GM19467 (cell line): Measurements from ENCODE around the gene DPP10.

Experiments
- ATAC-seq: cut with Tn5 transposase; IDR thresholded peaks from one replicate; pipeline ENCODE4 v1.9.1; 2021; ENCODE audit warnings: mild to moderate bottlenecking, moderate library complexity; ENCODE audit not compliant: unreplicated experiment

The DPP10 gene

GRCh38 chr2:115201386-115201785 lies 758.9 kb downstream of the DPP10 start:
- ATAC-seq = no peak

- ATAC-seq = no peak
These were observed 766.2 kb downstream of the DPP10 start for GRCh38 chr2:115208493-115209164.

- no peak for ATAC-seq
These were observed 771.6 kb downstream of the DPP10 start for GRCh38 chr2:115214050-115214449.

GRCh38 chr2:115219296-115219695 lies 776.9 kb downstream of the DPP10 start:
- ATAC-seq = no peak

- no peak for ATAC-seq
These were observed 791.7 kb downstream of the DPP10 start for GRCh38 chr2:115234186-115234585.

GRCh38 chr2:115234737-115235136 lies 792.3 kb downstream of the DPP10 start:
- ATAC-seq = no peak

- no peak for ATAC-seq
These were observed 805.6 kb downstream of the DPP10 start for GRCh38 chr2:115248066-115248465.

GRCh38 chr2:115277366-115277765 lies 834.9 kb downstream of the DPP10 start:
- no peak for ATAC-seq

GRCh38 chr2:115285416-115285815 lies 843.0 kb downstream of the DPP10 start:
- no peak for ATAC-seq

- ATAC-seq = no peak
These were observed 848.0 kb downstream of the DPP10 start for GRCh38 chr2:115290478-115290877.

GRCh38 chr2:115292742-115293141 lies 850.3 kb downstream of the DPP10 start:
- no peak for ATAC-seq

GRCh38 chr2:115294999-115295398 lies 852.6 kb downstream of the DPP10 start:
- ATAC-seq = no peak

- no peak for ATAC-seq
These were observed 854.6 kb downstream of the DPP10 start for GRCh38 chr2:115297056-115297455.

GRCh38 chr2:115299199-115299598 lies 856.8 kb downstream of the DPP10 start:
- ATAC-seq = no peak

GRCh38 chr2:115305712-115306111 lies 863.3 kb downstream of the DPP10 start:
- no peak for ATAC-seq

- ATAC-seq = no peak
These were observed 871.7 kb downstream of the DPP10 start for GRCh38 chr2:115314119-115314518.

- no peak for ATAC-seq
These were observed 884.6 kb downstream of the DPP10 start for GRCh38 chr2:115327061-115327460.

GRCh38 chr2:115359550-115359949 lies 917.1 kb downstream of the DPP10 start:
- no peak for ATAC-seq

GRCh38 chr2:115364093-115364492 lies 921.7 kb downstream of the DPP10 start:
- no peak for ATAC-seq

GRCh38 chr2:115369400-115369799 lies 927.0 kb downstream of the DPP10 start:
- ATAC-seq = no peak

- no peak for ATAC-seq
These were observed 932.5 kb downstream of the DPP10 start for GRCh38 chr2:115374981-115375380.

- ATAC-seq = no peak
These were observed 942.0 kb downstream of the DPP10 start for GRCh38 chr2:115384399-115384798.

- no peak for ATAC-seq
These were observed 944.0 kb downstream of the DPP10 start for GRCh38 chr2:115386465-115386864.
